NK-92 (cell line): ENCODE data around the gene SPEF2.
"Not testable (repeated sequence)": the region's sequence is repeated elsewhere in the genome, so short reads cannot be mapped to it uniquely, and the experiment has no call there.

Experiments used
- DNase-seq: peaks from one replicate; lab custom pipeline; 2025; ENCODE audit not compliant: unreplicated experiment; lab: John Stamatoyannopoulos, UW

The SPEF2 gene

DNA sequence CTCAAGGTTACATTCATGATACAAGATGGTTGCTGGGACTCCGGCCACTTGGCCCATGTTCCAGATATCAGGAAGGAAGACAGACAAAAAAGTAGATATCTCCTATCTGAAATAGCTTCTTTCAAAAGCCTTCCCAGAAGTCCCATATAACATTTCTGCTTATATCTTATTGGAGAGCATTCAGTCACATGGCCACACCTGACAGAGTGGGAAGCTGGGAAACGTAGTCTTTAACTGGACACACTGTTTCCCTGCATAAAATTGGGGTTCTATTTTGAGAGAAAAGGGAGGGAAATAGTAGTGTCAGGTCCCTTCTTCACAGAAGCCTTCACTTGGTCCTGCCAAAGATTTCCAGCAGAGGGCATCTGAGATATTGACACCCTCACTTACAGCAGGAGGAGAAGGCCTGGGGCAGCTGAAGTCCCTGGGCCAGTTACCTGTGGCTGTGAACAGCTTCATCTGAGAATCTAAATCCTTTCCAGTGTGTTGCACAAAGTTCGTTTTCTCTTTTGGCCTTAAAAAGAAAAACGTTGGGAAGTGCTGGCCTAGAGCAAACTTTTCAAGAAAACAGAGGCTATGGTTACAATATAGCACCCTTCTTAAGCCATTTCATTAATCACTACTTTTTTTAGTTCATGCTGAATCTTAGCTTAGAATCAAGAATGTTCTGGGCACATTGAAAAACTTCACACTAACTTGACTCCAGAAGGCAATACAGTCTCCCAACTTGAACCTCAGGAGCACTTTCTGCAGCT is 33.5 kb downstream of the SPEF2 start:
- DNase-seq, result no peak

DNA sequence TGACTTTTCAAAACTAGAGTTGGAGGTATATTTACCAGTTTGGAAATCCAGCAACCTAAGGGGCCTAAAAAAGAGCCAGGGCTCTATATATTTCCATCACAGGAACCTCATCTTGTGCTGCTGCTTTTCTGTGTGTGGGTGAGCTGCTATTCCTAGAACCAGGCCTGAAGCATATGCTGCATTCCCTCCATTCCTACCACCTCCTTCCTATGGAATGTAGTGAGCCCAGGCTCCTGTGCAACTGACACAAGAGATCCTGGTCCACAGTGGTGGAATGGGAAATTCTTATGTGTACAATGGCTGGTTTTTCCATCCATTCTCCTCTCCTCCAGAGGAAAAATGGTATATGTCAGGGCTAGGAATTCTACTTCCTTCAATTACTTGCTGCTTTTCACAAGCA is 39.1 kb downstream of the SPEF2 start:
- DNase-seq, result no peak

DNA sequence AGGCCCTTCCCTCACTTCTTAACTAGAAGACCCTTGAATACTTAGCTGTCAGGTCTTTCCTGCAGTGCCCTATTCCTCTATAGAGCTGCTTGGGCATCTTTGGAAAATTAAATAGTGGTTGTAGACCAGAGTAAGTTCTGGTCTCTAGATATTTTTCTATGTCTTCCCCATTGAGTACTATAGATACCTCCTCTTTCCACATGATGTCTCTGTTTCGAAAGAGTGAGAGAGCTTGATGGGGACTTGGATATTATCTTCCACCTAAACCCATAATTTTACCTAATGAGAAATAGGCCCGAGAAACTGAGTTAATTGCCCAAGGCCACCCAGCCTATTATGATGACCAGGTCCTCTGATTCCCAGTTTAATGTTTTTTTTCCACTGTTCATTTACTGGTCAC is 40.2 kb downstream of the SPEF2 start:
- DNase-seq, result no peak

DNA sequence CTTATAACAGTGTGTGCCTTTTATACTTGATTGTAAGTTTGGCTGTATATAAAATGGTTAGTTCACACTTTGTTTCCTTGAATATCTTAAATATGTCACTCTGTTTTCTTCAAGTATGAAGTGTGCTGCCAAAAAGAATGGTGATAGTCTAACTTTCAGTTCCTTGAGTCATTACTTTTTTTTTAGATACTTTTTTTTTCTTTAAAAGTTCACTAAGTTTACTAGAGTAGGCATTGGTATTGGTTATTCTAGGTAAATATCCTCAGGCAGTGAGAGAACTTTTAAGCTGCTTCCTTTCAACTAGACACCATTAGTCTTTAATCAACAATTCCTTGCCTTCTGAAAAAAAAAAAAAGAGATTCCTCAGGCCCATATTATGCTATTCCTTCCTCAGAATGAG is 41.9 kb downstream of the SPEF2 start:
- no peak for DNase-seq

DNA sequence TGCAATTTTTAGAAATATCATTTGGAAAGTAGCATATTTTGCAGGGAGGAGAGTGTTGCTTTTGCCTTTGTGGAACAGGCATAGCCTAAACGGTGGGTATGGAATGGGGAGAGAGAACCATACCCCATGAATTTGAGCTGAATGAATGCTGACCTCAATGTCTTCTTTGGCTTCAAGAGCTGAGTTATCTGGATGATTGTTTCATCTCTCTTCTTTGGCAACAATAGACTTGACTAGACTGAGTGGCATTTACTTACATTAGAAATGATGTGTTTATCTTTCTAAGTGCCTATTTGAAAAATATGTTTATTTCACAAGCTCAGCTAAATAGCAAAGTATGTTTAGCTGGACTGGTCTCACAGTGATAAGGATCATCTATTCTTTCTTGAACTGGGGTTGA is 42.8 kb downstream of the SPEF2 start:
- DNase-seq, result no peak

DNA sequence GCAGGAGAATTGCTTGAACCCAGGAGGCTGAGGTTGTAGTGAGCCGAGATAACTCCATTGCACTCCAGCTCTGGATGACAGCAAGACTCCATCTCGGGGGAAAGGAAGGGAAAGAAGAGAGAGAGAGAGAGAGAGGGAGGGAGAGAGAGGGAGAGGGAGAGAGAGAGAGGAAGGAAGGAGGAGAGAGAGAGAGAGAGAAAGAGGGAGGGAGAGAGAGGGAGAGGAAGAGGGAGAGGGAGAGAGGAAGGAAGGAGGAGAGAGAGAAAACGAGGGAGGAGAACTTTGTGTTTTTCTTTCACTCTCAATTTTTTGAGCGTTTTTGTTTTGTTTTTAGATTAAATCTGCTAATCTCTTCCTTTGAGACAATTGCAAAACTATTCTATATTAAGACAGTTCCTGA is 46.9 kb downstream of the SPEF2 start:
- no peak for DNase-seq

DNA sequence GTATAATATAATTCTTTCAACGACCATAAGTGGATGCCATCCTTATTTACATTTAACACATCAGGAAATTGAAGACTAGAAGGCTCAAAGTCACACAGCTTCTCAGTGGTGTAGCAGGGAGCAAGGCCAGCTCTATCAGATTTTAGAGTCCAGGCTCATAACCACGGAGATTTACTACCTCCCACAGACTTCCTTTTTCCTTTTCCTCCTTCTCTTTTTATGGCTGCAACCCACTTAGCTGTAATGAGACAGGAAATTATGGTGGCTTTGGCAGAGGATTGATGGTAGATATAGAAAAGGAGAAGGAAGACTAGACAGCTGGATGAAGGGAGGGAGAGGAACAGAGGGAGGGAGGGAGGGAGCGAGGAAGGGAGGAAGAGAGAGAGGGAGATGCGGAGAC is 47.4 kb downstream of the SPEF2 start:
- no peak for DNase-seq

DNA sequence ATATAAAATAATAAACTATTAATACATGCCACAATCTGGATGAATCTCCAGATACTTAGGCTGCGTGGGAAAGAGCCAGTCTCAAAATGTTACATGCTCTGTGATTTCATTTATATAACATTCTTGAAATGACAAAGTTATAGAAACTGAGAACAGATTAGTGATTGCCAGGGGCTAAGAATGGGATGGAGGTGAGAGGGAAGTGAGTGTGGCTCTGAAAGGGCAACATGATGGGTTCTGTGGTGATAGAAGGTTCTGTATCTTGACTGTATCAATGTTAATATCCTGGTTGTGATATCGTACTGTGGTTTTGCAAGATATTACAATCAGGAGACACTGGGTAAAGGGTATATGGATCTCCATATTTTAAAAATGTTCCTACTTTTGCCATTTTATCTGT is 50.7 kb downstream of the SPEF2 start:
- no peak for DNase-seq

DNA sequence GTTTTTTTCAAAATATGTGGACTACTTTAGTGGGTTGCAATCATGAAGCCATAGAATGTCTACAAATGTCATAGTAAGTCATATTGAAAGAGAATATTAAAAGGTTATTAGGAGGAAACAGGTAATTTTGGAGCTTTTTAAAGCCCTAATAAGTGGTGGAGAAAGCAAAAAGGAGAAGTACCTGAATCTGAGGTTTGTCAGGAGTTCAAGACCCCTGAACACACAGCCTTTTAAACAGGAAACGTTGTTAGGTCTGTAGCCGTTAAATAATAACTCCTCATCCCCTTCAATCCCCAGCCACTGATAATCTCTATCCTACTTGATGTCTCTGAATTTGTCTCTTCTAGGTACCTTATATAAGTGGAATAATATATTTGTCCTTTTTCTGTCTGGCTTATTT is 51.1 kb downstream of the SPEF2 start:
- DNase-seq, result no peak

DNA sequence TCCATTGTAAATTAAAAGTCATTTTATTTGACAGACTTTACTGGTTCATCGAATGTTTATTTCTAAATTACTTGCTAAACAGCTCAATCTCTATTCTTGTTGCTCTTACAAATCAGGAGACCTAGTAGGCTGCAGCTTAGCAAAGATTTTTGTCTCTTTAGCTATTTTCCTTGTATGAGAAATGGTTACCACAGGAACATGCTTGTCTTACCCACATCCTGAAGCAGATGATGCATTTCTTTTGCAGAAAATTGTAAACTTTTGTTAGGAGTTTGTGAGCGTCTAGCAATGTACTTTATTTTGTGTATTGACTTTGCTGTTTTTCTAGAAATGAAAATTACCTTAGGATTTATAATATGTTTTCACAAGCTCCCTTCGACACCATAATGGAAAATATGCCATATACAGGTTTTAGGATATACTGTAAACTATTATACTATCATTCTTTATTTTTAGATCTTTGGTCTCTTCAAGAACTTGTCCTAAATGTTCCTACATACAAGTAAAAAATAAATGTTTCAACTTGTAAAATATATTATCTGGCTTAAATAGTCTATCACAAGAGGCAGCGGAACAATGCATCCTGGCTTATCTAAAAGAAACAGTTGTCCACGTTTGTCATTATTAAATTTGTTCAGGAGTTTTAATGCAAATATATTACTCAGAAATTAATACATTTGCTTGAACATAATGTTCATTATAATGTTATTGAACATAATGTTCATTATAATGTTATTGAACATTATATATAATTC is 54.1 kb downstream of the SPEF2 start:
- DNase-seq, result no peak

DNA sequence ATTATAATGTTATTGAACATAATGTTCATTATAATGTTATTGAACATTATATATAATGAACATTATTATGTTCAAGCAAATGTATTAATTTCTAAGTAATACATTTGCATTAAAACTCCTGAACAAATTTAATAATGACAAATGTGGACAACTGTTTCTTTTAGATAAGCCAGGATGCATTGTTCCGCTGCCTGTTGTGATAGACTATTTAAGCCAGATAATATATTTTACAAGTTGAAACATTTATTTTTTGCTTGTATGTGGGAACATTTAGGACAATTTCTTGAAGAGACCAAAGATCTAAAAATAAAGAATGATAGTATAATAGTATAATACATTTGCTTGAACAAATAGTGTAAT is 54.6 kb downstream of the SPEF2 start:
- not testable (repeated sequence) for DNase-seq

DNA sequence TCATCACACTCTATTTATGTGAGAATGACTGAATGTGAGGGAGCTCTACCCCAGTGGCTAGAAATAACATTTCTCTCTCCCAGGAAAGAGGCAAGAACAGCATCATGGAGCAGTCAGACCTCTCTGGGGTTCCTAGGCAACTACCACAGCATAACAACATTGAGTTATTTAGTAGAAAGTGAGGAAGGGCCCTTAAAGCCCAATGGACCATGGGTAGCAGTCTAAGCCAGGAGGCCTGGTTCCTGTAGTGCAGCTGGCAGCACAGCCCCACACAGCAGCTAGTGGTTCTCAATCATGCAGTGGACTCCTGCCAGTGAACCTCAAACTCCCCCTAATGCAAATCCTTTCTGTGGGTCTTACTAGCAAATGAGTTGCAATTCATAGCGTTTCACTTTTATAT is 55.3 kb downstream of the SPEF2 start:
- no peak for DNase-seq

DNA sequence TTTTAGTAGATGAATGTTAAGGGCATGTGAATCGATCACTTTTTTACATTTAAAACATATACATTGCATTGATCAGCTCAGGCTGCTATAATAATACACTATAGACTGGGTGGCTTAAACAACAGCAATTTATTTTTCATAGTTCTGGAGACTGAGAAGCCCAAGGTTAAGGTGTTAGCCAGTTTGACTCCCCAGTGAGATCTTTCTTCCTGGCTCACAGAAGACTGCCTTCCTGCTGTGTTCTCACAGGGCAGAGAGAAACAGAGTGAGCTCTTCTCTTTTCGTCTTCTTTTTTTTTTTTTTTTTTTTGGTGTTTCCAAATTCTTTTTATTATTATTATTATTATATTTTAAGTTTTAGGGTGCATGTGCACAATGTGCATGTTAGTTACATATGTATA is 56.4 kb downstream of the SPEF2 start:
- DNase-seq, result no peak

DNA sequence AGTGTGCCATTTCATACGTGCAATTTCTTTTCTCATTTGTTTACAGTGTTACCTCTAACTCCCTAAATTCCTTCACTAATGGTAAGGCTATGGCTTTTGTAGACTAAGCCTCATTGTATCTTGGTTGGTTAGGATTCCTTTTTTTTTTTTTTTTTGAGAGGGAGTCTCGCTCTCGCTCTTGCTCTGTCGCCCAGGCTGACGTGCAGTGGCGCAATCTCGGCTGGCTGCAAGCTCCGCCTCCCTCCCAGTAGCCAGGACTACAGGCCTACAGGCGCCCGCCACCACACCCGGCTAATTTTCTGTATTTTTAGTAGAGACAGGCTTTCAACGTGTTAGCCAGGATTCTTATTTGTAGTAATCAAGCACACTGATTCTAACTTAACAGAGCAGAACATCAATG is 57.7 kb downstream of the SPEF2 start:
- DNase-seq, result no peak

DNA sequence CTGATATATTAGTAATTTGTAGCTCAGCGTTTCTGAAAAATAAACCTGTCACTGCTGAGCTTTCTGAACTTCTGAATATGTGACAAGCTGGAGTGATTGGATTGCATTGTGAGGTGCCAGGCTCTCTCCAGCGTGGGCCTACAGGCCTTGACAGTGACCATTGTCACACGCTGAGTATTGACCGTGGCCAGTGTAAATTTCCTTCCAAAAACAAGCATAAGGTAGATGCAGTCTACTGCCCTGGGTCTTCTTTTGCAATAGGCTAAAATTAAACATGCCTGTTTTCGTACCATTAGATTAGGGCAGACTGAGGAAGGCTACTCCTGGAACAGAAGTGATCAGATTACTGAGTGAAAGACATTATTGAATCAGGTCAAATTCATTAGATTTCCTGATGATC is 60.2 kb downstream of the SPEF2 start:
- DNase-seq, result no peak

DNA sequence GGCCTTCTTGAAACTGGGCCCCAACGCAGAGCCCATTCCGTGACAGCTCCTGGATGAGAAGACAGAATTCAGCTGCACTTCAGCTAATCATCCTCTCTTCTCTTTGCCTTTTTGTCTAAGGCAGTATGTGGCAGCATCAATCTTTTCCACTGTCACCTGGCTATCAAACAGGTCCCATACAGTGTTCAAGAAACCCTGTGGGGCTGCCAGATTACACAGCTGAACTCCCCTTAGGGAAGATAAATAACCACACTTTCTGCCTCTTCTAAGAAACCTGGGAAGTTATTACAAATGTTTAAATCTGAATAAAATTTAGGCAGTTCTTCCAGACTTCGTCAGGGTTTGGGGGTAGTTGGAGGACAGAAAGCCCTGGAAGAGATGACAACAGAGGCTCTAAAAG is 61.0 kb downstream of the SPEF2 start:
- no peak for DNase-seq

DNA sequence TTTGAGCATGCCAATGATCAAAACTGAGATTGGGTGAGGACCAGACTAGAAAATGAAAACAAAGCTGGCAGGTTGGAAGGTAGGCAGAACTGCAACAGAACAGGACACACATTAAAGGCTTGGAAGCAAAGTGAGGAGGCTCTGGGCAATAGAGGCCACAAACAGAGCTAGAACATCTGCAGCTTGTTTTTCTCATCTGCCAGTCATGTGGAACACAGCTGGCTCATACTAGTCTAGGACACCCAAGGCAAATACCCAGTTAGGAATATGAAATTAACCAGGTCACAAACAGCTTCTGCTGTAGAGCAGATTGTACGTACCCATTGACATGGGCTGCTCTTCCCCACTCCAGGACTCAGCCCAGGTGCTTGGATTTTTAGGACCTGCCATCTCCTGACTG is 61.7 kb downstream of the SPEF2 start:
- DNase-seq, result no peak

DNA sequence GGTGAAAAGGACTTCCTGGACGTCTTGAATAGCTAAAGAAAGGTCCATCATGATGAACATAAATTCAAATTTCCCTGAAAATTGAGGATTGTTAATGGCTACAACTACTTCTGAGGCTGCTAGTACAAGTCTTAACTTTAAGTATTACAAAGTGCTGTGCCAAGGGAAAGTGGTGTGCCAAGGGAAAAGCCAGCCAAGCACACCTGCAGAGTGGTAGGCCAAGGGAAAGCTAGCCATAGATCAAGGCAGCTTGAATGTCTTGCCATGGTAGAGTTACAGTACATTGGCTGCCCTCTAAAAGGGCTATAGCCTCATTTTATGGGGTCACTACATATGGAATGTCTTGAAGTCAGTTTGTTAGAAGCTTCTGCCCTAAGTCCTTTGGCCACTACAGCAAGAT is 64.2 kb downstream of the SPEF2 start:
- no peak for DNase-seq

DNA sequence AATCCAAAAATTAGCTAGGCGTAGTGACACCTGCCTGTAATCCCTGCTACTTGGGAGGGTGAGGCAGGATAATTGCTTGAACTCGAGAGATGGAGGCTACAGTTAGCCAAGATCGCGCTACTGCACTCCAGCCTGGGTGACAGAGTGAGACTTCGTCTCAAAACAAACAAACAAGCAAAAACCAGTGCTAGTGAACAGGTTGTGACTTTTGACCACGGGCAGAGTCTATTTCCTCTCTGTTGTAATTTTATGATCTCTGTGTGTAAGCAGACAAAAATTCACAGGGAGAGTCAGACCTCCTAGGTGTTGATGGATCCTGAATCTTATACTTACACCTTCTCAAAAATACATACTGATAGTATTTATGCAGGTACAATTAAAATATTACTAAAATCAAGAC is 65.8 kb downstream of the SPEF2 start:
- no peak for DNase-seq

DNA sequence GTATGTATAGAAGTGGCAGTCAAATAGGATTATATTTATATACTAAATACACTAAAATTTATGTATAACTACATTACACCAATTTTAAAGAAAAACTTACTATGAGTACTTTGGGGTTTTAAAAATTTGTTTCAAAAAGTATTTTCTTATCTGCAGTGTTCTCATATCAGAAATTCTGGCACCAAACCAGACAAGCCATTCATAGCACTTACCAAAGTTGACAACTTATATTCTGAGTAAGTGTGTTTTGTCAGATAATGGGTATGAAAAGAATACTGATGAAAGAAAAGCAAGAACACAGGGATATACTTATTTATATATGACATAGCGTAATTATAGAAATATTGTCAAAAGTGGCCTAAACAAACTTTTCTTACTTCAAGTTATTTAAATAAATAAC is 67.5 kb downstream of the SPEF2 start:
- no peak for DNase-seq

DNA sequence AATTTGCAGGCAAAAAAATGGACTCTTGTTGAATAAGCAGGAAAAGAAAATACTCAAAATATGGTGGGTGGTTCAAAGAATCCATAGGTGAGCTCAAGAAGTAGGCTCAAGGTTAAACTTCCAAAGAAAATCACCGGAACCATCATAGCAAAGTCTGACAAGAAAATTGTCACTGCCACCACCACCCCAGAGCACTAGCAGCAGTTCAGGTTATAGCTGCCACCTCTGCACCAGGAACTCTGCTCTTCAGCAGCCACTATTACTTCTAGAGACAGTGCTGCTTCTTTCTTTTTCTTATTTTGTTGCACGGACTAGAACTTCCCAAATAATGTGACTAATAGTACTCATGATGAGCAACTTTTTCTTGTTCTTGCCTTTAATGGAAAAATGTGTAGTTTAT is 70.3 kb downstream of the SPEF2 start:
- no peak for DNase-seq

DNA sequence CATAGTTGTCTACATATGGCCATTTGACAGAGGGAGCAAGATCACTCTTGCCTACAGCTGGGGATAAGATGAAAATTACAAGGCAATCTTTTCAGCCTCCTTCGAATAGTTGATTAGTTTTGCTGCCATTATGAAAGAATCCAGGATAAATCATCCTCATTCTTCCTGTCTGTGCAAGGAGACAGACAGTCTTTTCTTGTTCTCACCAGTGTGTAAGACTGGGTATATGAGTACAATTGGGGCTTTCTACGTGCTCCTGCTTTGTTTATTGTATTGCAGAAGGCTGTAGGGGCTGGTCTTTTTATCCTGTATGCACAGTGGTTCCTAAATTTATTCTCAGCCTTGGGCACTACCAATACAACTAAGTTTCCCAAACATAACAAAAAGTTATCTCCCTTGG is 76.8 kb downstream of the SPEF2 start:
- no peak for DNase-seq
